Kidney (tissue), 14 donors: Measurements from ENCODE around the gene MYO9B. TPM values are rescaled to one million over a fixed set of nuclear protein-coding genes. Genes with fewer than 3 reads are reported as not detected.
A peak's percentile ranks its signal among the peaks of the same experiment; 100 is the strongest.

Source experiments
- DNase-seq, 5 donors: peaks; one replicate each; pipeline ENCODE4 v3.0.0-alpha.2; 2013 to 2020
- FAIRE-seq: peaks from 2 replicates; lab custom pipeline; 2012; peaks lifted over from hg19 to GRCh38; lab: Jason Lieb, UNC
- H3K27ac ChIP-seq, 2 donors: one replicate each; pipeline ENCODE4 v1.7.0; 2013; ENCODE audit warnings: low read depth in 2 of 2, low read length in 2 of 2, inconsistent platforms in 1 of 2
- H3K27me3 ChIP-seq: one replicate; pipeline ENCODE4 v1.7.1; 2013; ENCODE audit warnings: low read length, inconsistent platforms; ENCODE audit not compliant: control insufficient read depth, insufficient read depth
- H3K36me3 ChIP-seq, 3 donors: one replicate each; pipeline versions ENCODE4 v1.7.0 to v1.7.1; 2013; ENCODE audit warnings: low read length in 3 of 3, control low read depth in 1 of 3, inconsistent platforms in 1 of 3; ENCODE audit not compliant: insufficient read depth in 3 of 3, control insufficient read depth in 2 of 3
- H3K4me1 ChIP-seq, 3 donors: one replicate each; pipeline versions ENCODE4 v1.7.0 to v1.7.1; 2013; ENCODE audit warnings: low read length in 3 of 3, inconsistent platforms in 1 of 3, low read depth in 1 of 3; ENCODE audit not compliant: control insufficient read depth in 2 of 3, insufficient read depth in 2 of 3
- H3K4me3 ChIP-seq, 3 donors: one replicate each; pipeline versions ENCODE4 v1.7.0 to v1.8.1; 2013; ENCODE audit warnings: low read length in 3 of 3, control low read depth in 1 of 3, inconsistent platforms in 1 of 3
- H3K9ac ChIP-seq, 3 donors: one replicate each; pipeline versions ENCODE4 v1.7.0 to v1.7.1; 2013; ENCODE audit warnings: low read length in 3 of 3, control low read depth in 1 of 3, inconsistent platforms in 1 of 3
- H3K9me3 ChIP-seq, 3 donors: one replicate each; pipeline versions ENCODE4 v1.7.0 to v1.7.1; 2013; ENCODE audit warnings: low read length in 3 of 3, control low read depth in 1 of 3, inconsistent platforms in 1 of 3; ENCODE audit not compliant: control insufficient read depth in 2 of 3, insufficient read depth in 1 of 3
- intact Hi-C: fragments of 100-400 bp; cut with DNase I; formaldehyde crosslinking; loops from one replicate; pipeline ENCODE4 v1.11.1; 2022
- polyA plus RNA-seq: library from polyadenylated mRNA; stranded (reverse); fragments of 350-450 nt; fragmentation: Illumina TruSeq; extraction: RNeasy Lipid Tissue Mini Kit (QIAGEN cat#74804); gene quantifications from one replicate; pipeline ENCODE4 v1.2.3, GENCODE V29; 2014; ENCODE audit warnings: low read depth, low replicate concordance; ENCODE audit not compliant: insufficient read depth
- total RNA-seq: library from RNA; stranded (reverse); fragmentation: NEBNext Ultra II Directional; extraction: Animal tissue kit (Norgen Biotek cat#: 25700); gene quantifications from one replicate; pipeline ENCODE4 v1.2.1, GENCODE V29; 2021
- TF ChIP-seq, protein P1 (sequence below): IDR thresholded peaks from 3 replicates; pipeline ENCODE4 v1.5.1; 2012; ENCODE audit warnings: mild to moderate bottlenecking, moderate library complexity, borderline replicate concordance; ENCODE audit not compliant: insufficient read depth; ENCODE audit errors: extremely low read depth
- donor health status: control.
- donor health status: control.
- donor health status: control.
- donor health status: control.
- donor health status: control.
- donor health status: DM: yes; HTN: yes; CAD: no.
- donor health status: Normal renal cell carcinoma (clear cell type).

MYO9B gene
- total and polyA plus RNA-seq, 2 donors from 2014 or later = 14.7 to 68.1 TPM

- no peaks in the 10 kb centered on the region for H3K27me3 ChIP-seq
- no peak overlapping the region for H3K9ac ChIP-seq
- DNase-seq (no peak), FAIRE-seq (no peak)
- TF ChIP-seq, protein P1, sequence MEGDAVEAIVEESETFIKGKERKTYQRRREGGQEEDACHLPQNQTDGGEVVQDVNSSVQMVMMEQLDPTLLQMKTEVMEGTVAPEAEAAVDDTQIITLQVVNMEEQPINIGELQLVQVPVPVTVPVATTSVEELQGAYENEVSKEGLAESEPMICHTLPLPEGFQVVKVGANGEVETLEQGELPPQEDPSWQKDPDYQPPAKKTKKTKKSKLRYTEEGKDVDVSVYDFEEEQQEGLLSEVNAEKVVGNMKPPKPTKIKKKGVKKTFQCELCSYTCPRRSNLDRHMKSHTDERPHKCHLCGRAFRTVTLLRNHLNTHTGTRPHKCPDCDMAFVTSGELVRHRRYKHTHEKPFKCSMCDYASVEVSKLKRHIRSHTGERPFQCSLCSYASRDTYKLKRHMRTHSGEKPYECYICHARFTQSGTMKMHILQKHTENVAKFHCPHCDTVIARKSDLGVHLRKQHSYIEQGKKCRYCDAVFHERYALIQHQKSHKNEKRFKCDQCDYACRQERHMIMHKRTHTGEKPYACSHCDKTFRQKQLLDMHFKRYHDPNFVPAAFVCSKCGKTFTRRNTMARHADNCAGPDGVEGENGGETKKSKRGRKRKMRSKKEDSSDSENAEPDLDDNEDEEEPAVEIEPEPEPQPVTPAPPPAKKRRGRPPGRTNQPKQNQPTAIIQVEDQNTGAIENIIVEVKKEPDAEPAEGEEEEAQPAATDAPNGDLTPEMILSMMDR = no peak
- intact Hi-C loops = no loop called here
- no peaks in the 10 kb centered on the region for H3K36me3 ChIP-seq
- peaks cover 0 to 2% (median 0%) of the 10 kb centered on the region in 3 donors for H3K4me1 ChIP-seq
- no peaks in the 10 kb centered on the region for H3K9me3 ChIP-seq
- no peak overlapping the region for H3K4me3 ChIP-seq
- H3K27ac ChIP-seq = no peak overlapping the region
Measured at GRCh38 chr19:17037966-17038500, 37.5 kb upstream of the MYO9B start.

DNA sequence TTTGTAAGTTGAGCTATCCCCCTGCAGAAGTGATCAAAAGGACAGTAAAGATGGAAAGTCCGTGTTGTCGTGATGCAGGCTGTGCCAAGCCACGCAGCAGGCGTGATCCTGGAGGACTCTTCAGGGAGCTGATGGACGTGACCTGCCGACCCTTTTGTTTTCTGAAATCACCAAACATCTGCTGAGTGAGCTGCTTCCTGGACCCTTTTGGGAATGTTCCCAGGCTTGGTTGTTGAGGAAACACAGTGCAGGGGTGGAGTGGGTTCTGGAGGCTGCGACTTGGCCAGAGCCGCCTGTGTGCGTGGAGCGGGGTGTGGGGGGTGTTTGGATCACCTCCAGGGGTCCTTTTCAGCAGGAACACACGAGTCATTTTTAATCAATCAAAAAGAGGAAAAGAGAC is 33.6 kb upstream of the MYO9B start:
- TF ChIP-seq, protein P1 = no peak
- Histone ChIP-seq H3K36me3 (no peaks in the 10 kb centered on the region), H3K9me3 (no peaks in the 10 kb centered on the region), H3K4me3 (no peak overlapping the region), H3K9ac (no peak overlapping the region), H3K27ac (no peak overlapping the region), H3K27me3 (no peaks in the 10 kb centered on the region), H3K4me1 (peaks cover 0 to 2% (median 0%) of the 10 kb centered on the region in 3 donors)
- DNase-seq (peak in 1 of 5 donors; percentile 78), FAIRE-seq (no peak)
- intact Hi-C loops = no loop called here

GRCh38 chr19:17043744-17044143 is 31.8 kb upstream of the MYO9B start:
- peaks cover 0 to 2% (median 0%) of the 10 kb centered on the region in 3 donors for H3K4me1 ChIP-seq
- H3K9ac ChIP-seq = no peak overlapping the region
- FAIRE-seq (no peak), DNase-seq (no peak)
- no peak overlapping the region for H3K4me3 ChIP-seq
- intact Hi-C loops = no loop called here
- H3K9me3 ChIP-seq = no peaks in the 10 kb centered on the region
- TF ChIP-seq, protein P1 = no peak
- no peak overlapping the region for H3K27ac ChIP-seq
- H3K27me3 ChIP-seq = no peaks in the 10 kb centered on the region
- H3K36me3 ChIP-seq = no peaks in the 10 kb centered on the region
